H1 (cell line): ENCODE results near the gene PFKFB3. TPM values are rescaled to one million over a fixed set of nuclear protein-coding genes. Genes with fewer than 3 reads are reported as not detected.

Source experiments
- CTCF ChIA-PET: fragments of 300-600 bp; sonication (Branson Sonifier 250); formaldehyde crosslinking; loops from one replicate; lab custom pipeline; 2021; ENCODE audit not compliant: partially characterized antibody; lab: Charles Lee
- POLR2A ChIA-PET: fragments of 300-600 bp; sonication (Branson Sonifier 250); formaldehyde crosslinking; loops from one replicate; lab custom pipeline; 2021; ENCODE audit warnings: inconsistent platforms; ENCODE audit not compliant: partially characterized antibody; lab: Charles Lee
- DNase-seq, 2 experiments: peaks; one replicate each; pipeline versions ENCODE4 v3.0.0 to v3.0.0-alpha.2; 2010 to 2022; ENCODE audit warnings: low spot score in 2 of 2, low read depth in 1 of 2, mixed read lengths in 1 of 2
- FAIRE-seq: peaks from 2 replicates; lab custom pipeline; 2011; peaks lifted over from hg19 to GRCh38; lab: Jason Lieb, UNC
- H2AFZ ChIP-seq: 2 replicates; pipeline ENCODE4 v1.8.1; 2012; ENCODE audit warnings: low read length, inconsistent platforms
- H2AK5ac ChIP-seq: 2 replicates; pipeline ENCODE4 v1.6.1; 2013; ENCODE audit warnings: low read depth, low read length
- H2BK120ac ChIP-seq: replicated peaks from 2 replicates; pipeline ENCODE3; 2013; ENCODE audit warnings: low read depth, low read length, inconsistent platforms
- H2BK12ac ChIP-seq: 2 replicates; pipeline ENCODE4 v1.6.1; 2013; ENCODE audit warnings: low read depth, low read length
- H2BK15ac ChIP-seq: 2 replicates; pipeline ENCODE4 v1.6.1; 2013; ENCODE audit warnings: low read length
- H2BK20ac ChIP-seq: 2 replicates; pipeline ENCODE4 v1.6.1; 2013; ENCODE audit warnings: low read length
- H2BK5ac ChIP-seq: 2 replicates; pipeline ENCODE4 v1.6.1; 2013; ENCODE audit warnings: low read depth, low read length
- H3K14ac ChIP-seq: 2 replicates; pipeline ENCODE4 v1.6.1; 2013; ENCODE audit warnings: inconsistent platforms; ENCODE audit not compliant: insufficient read length
- H3K18ac ChIP-seq: 2 replicates; pipeline ENCODE4 v1.6.1; 2013; ENCODE audit warnings: low read length; ENCODE audit errors: extremely low read depth
- H3K23ac ChIP-seq: 2 replicates; pipeline ENCODE4 v1.6.1; 2013; ENCODE audit warnings: inconsistent platforms; ENCODE audit not compliant: insufficient read length
- H3K23me2 ChIP-seq: 2 replicates; pipeline ENCODE4 v1.6.1; 2013; ENCODE audit warnings: low read depth, low read length
- H3K27ac ChIP-seq: 2 replicates; pipeline ENCODE4 v1.6.1; 2011; ENCODE audit warnings: low read depth, low read length, inconsistent platforms
- H3K27me3 ChIP-seq, 4 experiments: replicated peaks in 1 of 4; 1 replicate in 1 of 4; 2 replicates in 3 of 4; pipeline versions ENCODE4 v1.6.1 to v1.8.1; 2011 to 2013; ENCODE audit warnings: low read length in 3 of 4, mild to moderate bottlenecking in 3 of 4, inconsistent platforms in 2 of 4, mixed read lengths in 2 of 4, moderate library complexity in 1 of 4; ENCODE audit not compliant: control insufficient read depth in 3 of 4, insufficient read depth in 3 of 4; ENCODE audit errors: extremely low read depth in 1 of 4
- H3K36me3 ChIP-seq, 4 experiments: 2 replicates each; pipeline versions ENCODE4 v1.6.1 to v1.8.1; 2011 to 2013; ENCODE audit warnings: mild to moderate bottlenecking in 4 of 4, low read length in 3 of 4, moderate library complexity in 2 of 4, control low read depth in 1 of 4, inconsistent platforms in 1 of 4; ENCODE audit not compliant: insufficient read depth in 4 of 4, control insufficient read depth in 2 of 4
- H3K4ac ChIP-seq: replicated peaks from 2 replicates; pipeline ENCODE3; 2013; ENCODE audit warnings: low read length, low read depth, mixed read lengths, inconsistent platforms; ENCODE audit not compliant: insufficient read length
- H3K4me1 ChIP-seq, 4 experiments: replicated peaks in 1 of 4; 1 replicate in 1 of 4; 2 replicates in 3 of 4; pipeline versions ENCODE4 v1.6.1 to v1.8.1; 2011 to 2013; ENCODE audit warnings: low read length in 3 of 4, inconsistent platforms in 2 of 4, mixed read lengths in 1 of 4; ENCODE audit not compliant: insufficient read depth in 4 of 4, control insufficient read depth in 3 of 4
- H3K4me2 ChIP-seq, 2 experiments: 2 replicates each; pipeline versions ENCODE4 v1.6.1 to v1.8.1; 2011 to 2013; ENCODE audit warnings: low read depth in 2 of 2, low read length in 2 of 2, control low read depth in 1 of 2, inconsistent platforms in 1 of 2, mild to moderate bottlenecking in 1 of 2; ENCODE audit not compliant: insufficient read depth in 1 of 2
- H3K4me3 ChIP-seq, 4 experiments: fragments of 200-600, 300-600 bp in 1 of 4; sonication (generic), shearing (Covaris generic), sonication (Bioruptor Twin) in 1 of 4; 2 replicates each; pipeline versions ENCODE4 v1.5.1 to v1.8.1; 2011 to 2016; ENCODE audit warnings: low read length in 4 of 4, low read depth in 3 of 4, control low read depth in 2 of 4, inconsistent platforms in 2 of 4, mild to moderate bottlenecking in 2 of 4, mixed read lengths in 1 of 4, moderate library complexity in 1 of 4; ENCODE audit not compliant: insufficient read depth in 2 of 4; ENCODE audit errors: extremely low read depth in 1 of 4
- H3K56ac ChIP-seq: replicated peaks from 2 replicates; pipeline ENCODE3; 2013; ENCODE audit warnings: low read depth, mild to moderate bottlenecking, mixed read lengths, low read length, inconsistent platforms; ENCODE audit not compliant: insufficient read length
- H3K79me1 ChIP-seq: 2 replicates; pipeline ENCODE4 v1.6.1; 2013; ENCODE audit warnings: low read depth, low read length, control low read depth
- H3K79me2 ChIP-seq, 2 experiments: 2 replicates each; pipeline versions ENCODE4 v1.6.1 to v1.8.1; 2012 to 2013; ENCODE audit warnings: low read length in 2 of 2, mild to moderate bottlenecking in 2 of 2, inconsistent platforms in 1 of 2; ENCODE audit not compliant: insufficient read depth in 2 of 2, control insufficient read depth in 1 of 2
- H3K9ac ChIP-seq, 4 experiments: replicated peaks in 1 of 4; 1 replicate in 1 of 4; 2 replicates in 3 of 4; pipeline versions ENCODE4 v1.6.1 to v1.8.1; 2011 to 2013; ENCODE audit warnings: low read depth in 3 of 4, low read length in 3 of 4, control low read depth in 2 of 4, mild to moderate bottlenecking in 2 of 4, moderate library complexity in 2 of 4, inconsistent platforms in 1 of 4; ENCODE audit errors: extremely low read depth in 1 of 4
- H3K9me3 ChIP-seq, 2 experiments: 2 replicates each; pipeline versions ENCODE4 v1.6.1 to v1.8.1; 2012 to 2013; ENCODE audit warnings: mild to moderate bottlenecking in 2 of 2, moderate library complexity in 2 of 2, control low read depth in 1 of 2, inconsistent platforms in 1 of 2, low read depth in 1 of 2, low read length in 1 of 2, mixed read lengths in 1 of 2; ENCODE audit not compliant: insufficient read depth in 2 of 2
- H4K20me1 ChIP-seq, 2 experiments: replicated peaks in 1 of 2; 2 replicates each; pipeline versions ENCODE3 to v1.8.1; 2011 to 2013; ENCODE audit warnings: inconsistent platforms in 2 of 2, low read length in 2 of 2, mild to moderate bottlenecking in 1 of 2; ENCODE audit not compliant: insufficient read depth in 2 of 2, control insufficient read depth in 1 of 2
- H4K5ac ChIP-seq: 2 replicates; pipeline ENCODE4 v1.6.1; 2013; ENCODE audit warnings: low read length, low read depth, mixed read lengths, inconsistent platforms; ENCODE audit not compliant: insufficient read length
- H4K8ac ChIP-seq: 2 replicates; pipeline ENCODE4 v1.8.0; 2013; ENCODE audit warnings: mild to moderate bottlenecking, moderate library complexity, low read length, inconsistent platforms; ENCODE audit not compliant: insufficient read depth; ENCODE audit errors: extremely low read depth
- H4K91ac ChIP-seq: replicated peaks from 2 replicates; pipeline ENCODE3; 2013; ENCODE audit warnings: low read length, mixed read lengths, inconsistent platforms; ENCODE audit not compliant: insufficient read length
- HDAC6 ChIP-seq: IDR thresholded peaks from one replicate; pipeline ENCODE4 v1.7.1; 2012; ENCODE audit warnings: low read depth, mild to moderate bottlenecking, inconsistent platforms, low read length, moderate library complexity
- POU5F1 ChIP-seq: IDR thresholded peaks from 2 replicates; pipeline ENCODE4 v1.6.1; 2011; ENCODE audit warnings: low read depth, mild to moderate bottlenecking, low read length, moderate library complexity
- ZNF274 ChIP-seq: IDR thresholded peaks from 2 replicates; pipeline ENCODE4 v1.7.0; 2012; ENCODE audit warnings: low read length, borderline replicate concordance; ENCODE audit errors: extremely low read depth
- WGBS, 2 experiments: shearing (Covaris generic) in 1 of 2; methylation state at CpG; one replicate each; pipeline versions ENCODE4 v1.1.6 to v1.1.7; 2013 to 2015; ENCODE audit warnings: low lambda C conversion rate in 2 of 2, mixed read lengths in 2 of 2, inconsistent platforms in 1 of 2, low coverage in 1 of 2, missing lambda C conversion rate in 1 of 2; ENCODE audit not compliant: insufficient replicate concordance in 2 of 2, insufficient coverage in 1 of 2, insufficient read length in 1 of 2; ENCODE audit errors: extremely low coverage in 1 of 2, missing lambda C conversion rate in 1 of 2; 5-methylcytosine and 5-hydroxymethylcytosine counted together
- polyA plus RNA-seq, 7 experiments: library from polyadenylated mRNA; depleted of rRNA in 3 of 7; stranded (reverse) in 5 of 7; unstranded in 2 of 7; fragments of >200 nt in 5 of 7; fragments of 200-250 nt in 2 of 7; gene quantifications; 1 replicate in 5 of 7; 2 replicates in 1 of 7; 4 replicates in 1 of 7; pipeline versions ENCODE4 v1.2.1 to v1.2.3, GENCODE V29; 2011 to 2013; ENCODE audit warnings: missing spikeins in 2 of 7, mixed read lengths in 2 of 7
- total RNA-seq: library from RNA; stranded (reverse); fragmentation: NEBNext Ultra II Directional; extraction: Animal tissue kit (Norgen Biotek cat#: 25700); gene quantifications from 2 replicates; pipeline ENCODE4 v1.2.1, GENCODE V29; 2021

The PFKFB3 gene
- total and polyA plus RNA-seq, 2 of the 8 experiments (the other 6 are each of a cell fraction or from before 2014, with no cell fraction given) = 15.6 to 32.0 TPM

- no peak overlapping the region for H2BK120ac ChIP-seq
- H3K9me3 ChIP-seq = no peaks in the 10 kb centered on the region
- DNase-seq = no peak
- H3K9ac ChIP-seq = no peak overlapping the region
- FAIRE-seq = no peak
- POLR2A ChIA-PET = no interaction called here
- H2BK5ac ChIP-seq = no peak overlapping the region
- no peaks in the 10 kb centered on the region for H3K79me2 ChIP-seq
- no peak overlapping the region for H3K18ac ChIP-seq
- no peak overlapping the region for H3K23ac ChIP-seq
- H3K4me3 ChIP-seq = no peak overlapping the region
- H2BK20ac ChIP-seq = no peak overlapping the region
- H3K23me2 ChIP-seq = no peaks in the 10 kb centered on the region
- no peak overlapping the region for H3K27ac ChIP-seq
- H3K4ac ChIP-seq = no peak overlapping the region
- H3K4me1 ChIP-seq = peaks cover 0 to 4% (median 2%) of the 10 kb centered on the region in 4 experiments; a peak in 3 of 7 replicates
- no peaks in the 10 kb centered on the region for H3K27me3 ChIP-seq
- H2AK5ac ChIP-seq = no peak overlapping the region
- H3K14ac ChIP-seq = no peak overlapping the region
- no peaks in the 10 kb centered on the region for H3K36me3 ChIP-seq
- H3K79me1 ChIP-seq = no peaks in the 10 kb centered on the region
- H2BK12ac ChIP-seq = no peak overlapping the region
- H4K20me1 ChIP-seq = no peaks in the 10 kb centered on the region
- no peak overlapping the region for H4K8ac ChIP-seq
- H4K5ac ChIP-seq = no peak overlapping the region
- H4K91ac ChIP-seq = no peak overlapping the region
- no peak overlapping the region for H2AFZ ChIP-seq
- H3K56ac ChIP-seq = no peak overlapping the region
- H2BK15ac ChIP-seq = no peak overlapping the region
- TF ChIP-seq POU5F1 (no peak), HDAC6 (no peak), ZNF274 (no peak)
- no peak overlapping the region for H3K4me2 ChIP-seq
- CTCF ChIA-PET = no interaction called here
- WGBS, 2 experiments = 90% methylated on average over 4 of the region's 4 CpGs; no CpG with 5 or more reads in 1 of the 2 experiments
Measured at GRCh38 chr10:6274040-6274439, 71.3 kb downstream of the PFKFB3 start.
